ENCODE data around the gene HARS1.
"Not testable (repeated sequence)": the region's sequence is repeated elsewhere in the genome, so short reads cannot be mapped to it uniquely, and the experiment has no call there.

HARS1 gene

DNA sequence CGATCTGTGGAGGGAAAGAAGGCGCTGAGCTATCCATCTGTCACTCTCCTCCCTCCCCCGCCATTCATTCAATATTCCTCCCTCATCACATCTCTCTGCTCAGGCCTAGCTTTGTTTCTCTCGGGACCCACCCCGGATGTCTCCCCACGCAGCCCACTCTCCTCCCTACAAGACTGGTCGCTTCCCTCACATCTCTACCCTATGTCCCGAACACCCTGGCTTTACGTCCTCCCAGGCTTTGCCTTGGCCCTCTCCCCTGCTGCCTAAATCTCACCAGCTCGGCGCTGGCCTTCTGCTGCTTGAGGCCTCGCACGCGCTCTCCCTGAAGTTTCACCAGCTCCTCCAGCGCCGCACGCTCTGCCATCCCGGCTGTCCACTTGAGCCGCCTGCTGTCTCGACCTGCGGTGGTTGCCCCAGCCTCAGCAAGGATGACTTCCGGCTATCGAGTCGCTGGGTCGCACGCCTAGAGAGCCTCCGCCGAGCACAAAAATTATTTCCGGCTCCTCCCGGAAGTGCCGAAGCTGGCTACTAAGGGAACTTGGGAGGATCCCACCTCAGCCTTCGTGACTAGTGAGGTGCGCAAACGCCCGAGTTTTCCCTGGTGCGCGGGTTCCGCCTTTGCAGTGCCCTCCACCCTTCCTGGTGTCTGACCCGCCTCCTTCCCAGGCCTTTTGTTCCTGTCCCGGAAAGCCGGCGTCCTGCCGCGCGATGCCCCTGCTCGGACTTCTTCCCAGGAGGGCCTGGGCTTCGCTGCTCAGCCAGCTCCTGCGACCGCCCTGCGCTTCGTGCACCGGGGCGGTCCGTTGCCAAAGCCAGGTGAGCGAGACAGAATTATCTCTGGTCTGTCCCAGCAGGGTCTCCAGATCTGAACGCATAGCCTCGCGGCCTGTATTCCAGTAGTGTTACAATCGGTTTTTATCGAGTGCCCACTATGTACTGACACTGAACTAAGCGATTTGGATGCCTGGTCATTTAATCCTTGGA, at the start of gene HARS1, which contains the start of gene HARS2:
TSS of gene HARS1 (minus strand) at position 430 of the 984 bp plus-strand sequence. CDS start at position 364, 66 bp downstream.
TSS of gene HARS2 (plus strand) at position 515 of the 984 bp plus-strand sequence. CDS start at position 709, 194 bp downstream.
- DNase-seq (ENCODE audit: low read depth), result peak; percentile 93

DNA sequence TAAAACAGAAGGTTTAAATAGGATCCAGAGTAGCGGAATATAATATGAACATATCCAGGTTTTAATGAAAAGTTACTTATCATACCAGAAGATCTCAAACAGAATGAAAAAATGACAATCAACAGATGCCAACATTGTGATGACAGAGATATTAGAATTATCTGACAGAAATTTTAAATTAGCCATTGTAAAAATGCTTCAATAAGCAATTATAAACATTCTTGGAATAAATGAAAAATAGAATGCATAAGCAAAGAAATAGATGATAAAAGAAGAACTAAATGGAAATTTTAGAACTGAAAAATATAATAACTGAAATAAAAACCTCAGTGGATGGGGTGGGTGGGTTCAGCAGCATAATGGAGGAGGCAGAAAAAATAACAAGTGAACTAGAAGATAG, 46.3 kb upstream of the HARS1 start:
- no peak for DNase-seq (ENCODE audit: low read depth)

DNA sequence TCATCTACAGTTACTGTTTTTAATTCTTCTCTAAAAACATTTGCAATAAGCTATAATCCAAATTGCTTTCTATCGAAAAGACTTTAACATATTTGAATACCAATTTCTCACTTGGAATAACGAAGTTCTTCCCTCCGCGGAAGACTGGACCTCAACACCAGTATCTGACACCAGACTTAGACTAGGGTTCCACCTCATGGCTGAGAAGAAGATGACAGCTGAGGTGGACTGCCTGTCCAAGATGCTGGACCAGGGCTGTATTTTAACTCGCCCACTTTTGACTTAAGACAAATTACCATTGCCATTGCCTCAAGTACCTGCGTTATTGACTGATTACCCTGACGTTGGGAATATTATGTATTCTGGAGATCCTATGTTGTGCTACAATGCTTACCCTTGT, 43.2 kb upstream of the HARS1 start:
- peak; percentile 4 for DNase-seq (ENCODE audit: low read depth)

DNA sequence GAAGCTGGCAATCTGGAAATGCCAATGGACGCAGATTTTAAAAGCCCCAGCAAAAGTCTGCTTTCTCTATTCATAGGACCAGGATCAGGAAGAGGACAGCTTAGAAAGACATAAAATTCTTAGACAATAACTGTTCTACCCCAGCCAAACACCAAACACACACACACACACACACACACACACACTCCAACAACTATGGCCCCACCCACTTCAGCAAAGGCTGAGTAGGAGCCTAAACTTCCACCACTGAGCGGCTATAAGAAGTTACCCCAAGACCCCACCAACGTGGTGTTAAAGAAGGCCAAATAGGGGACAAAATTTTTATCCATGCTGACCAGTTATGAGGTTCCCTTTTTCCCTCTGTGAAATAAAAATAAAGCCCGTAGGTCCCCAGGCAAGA, 41.9 kb upstream of the HARS1 start:
- DNase-seq (ENCODE audit: low read depth), result no peak

DNA sequence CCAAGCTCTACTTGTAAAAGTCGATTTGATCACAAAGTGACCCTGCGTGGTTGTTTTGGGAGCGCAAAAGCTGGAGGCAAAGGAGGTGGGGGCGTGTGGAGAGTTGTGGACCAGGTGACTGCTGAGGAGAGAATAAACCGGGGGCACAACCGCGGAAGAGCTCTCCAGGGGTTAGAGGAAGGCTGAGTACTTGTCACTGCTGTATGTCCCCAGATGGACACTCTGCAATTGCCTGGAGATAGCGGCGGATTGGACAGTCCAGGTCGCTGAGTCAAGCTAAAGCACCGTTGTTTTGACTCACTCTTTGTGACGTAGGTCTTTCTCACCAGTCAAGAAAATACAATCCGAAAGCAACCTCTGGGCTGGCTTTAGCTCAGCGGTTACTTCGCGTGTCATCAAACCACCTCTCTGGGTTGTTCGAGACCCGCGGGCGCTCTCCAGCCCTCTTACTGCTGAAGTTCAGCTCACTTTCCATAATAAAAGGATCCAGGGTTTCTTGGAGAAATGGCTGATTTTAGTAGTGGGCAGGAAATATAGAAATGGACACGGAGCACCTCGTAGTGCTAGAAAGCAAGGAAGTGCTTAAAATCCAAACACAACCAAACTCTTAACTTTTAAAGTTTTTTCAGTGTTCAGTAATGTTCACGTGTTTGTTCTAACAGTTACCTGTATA, 34.8 kb upstream of the HARS1 start:
- DNase-seq (ENCODE audit: low read depth), result peak; percentile 78

GRCh38 chr5:140721395-140721794, 30.2 kb upstream of the HARS1 start:
- not testable (repeated sequence) for DNase-seq (ENCODE audit: low read depth)

DNA sequence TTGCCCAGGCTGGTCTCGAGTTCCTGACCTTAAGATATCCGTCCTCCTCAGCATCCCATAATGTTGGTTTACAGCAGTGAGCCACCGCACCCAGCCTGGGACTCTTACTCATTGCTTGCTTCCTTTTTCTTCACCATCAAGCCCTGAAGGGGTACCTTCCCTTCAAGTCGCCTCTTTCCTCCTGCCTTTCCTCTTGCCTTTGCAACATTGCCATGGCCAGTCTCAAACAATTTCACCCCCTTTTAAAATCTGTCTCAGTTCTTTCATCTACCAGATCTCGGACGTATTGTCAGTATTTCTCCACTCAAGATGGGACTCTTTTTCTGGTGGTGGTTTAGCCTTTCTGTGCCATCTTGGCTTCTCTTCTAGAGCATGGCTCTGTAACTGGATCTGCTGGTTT, 29.6 kb upstream of the HARS1 start:
- DNase-seq (ENCODE audit: low read depth), result not testable (repeated sequence)

DNA sequence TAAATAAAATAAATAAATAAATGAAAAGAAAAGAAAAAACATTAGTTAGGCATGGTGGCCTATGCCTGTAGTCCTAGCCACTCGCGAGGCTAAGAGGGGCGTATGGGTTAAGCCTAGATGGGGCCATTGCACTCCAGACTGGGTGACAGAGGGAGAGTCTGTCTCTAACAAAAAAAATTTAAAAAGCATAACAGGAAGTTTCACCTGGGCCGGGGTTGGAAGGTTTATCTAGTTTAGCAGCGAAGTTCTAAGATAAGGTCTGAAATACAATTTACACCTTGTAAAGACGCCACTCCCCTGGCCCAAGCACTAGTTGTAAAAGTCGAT, 27.1 kb upstream of the HARS1 start:
- no peak for DNase-seq (ENCODE audit: low read depth)

DNA sequence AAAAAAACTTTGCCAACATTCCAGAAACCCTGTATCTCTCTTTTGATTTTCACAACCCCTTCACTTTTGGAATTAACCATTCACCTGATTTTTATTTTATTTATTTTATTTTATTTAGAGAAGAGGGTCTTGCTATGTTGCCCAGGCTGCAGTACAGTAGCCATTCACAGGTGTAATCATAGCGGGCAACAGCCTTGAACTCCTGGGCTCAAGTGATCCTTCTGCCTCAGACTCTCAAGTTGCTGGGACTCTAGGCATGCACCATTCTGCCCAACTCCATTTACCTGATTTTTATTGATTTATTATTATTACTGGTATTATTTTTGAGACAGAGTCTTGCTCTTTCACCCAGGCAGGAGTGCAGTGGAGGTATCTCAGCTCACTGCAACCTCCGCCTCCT, 25.1 kb upstream of the HARS1 start:
- not testable (repeated sequence) for DNase-seq (ENCODE audit: low read depth)

DNA sequence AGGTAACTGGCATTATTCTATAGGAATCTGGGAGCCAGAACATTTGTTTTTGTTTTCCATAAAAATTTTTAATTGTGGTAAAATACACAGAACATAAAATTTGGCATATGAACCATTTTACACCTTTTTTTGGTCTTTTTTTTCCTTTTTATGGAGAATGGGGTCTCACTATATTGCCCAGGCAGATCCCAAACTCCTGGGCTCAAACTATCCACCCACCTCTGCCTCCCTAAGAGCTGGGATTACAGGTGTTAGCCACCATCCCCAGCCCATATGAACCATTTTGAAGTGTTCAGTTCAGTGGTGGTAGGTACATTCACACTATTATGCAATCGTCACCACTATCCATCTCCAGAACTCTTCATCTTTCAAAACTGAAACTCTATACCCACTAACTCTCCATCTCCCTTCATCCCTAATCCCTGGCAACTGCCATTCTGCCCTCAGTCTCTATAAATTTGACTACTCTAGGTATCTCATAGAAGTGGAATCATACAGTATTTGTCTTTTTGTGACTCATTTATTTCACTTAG, 22.5 kb upstream of the HARS1 start:
- DNase-seq (ENCODE audit: low read depth), result no peak

DNA sequence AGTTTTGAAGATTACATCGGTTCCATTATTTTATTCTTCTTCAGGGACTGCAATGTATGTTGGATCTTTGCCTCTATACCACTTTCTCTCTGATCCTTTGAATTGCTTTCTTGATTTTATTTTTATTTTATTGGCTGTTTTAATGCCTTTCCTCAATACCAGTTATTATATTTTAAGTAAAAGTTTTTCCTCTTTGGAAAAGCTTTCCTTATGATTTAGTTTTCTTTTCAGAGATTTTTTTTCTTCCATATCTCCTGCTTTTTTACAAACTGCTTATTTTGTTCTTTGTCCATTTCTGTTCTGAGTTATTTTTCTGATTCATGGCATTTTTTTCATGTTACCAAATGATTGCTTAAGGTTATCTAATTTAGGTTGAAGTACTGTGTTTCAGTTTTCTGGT, 20.6 kb upstream of the HARS1 start:
- no peak for DNase-seq (ENCODE audit: low read depth)

DNA sequence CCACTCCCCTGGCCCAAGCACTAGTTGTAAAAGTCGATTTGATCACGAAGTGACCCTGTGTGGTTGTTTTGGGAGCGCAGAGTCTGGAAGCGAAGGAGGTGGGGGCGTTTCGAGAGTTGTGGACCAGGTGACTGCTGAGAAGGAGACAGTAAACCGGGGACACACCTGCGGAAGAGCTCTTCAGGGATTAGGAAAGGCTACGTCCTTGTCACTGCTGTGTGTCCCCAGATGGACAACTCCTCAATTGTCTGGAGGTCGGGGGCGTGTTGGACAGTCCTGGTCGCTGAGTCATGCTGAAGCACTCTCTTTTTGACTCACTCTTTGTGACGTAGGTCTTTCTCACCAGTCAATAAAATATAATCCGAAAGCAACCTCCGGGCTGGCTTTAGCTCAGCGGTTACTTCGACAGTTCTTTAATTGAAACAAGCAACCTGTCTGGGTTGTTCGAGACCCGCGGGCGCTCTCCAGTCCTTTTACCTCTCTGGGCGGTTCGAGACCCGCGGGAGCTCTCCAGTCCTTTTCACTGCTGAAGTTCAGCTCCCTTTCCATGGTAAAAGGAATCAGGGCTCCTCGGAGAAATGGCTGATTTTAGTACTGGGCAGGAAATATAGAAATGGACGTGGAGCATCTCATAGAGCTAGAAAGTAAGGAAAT, 19.9 kb upstream of the HARS1 start:
- peak; percentile 95 for DNase-seq (ENCODE audit: low read depth)

GRCh38 chr5:140708787-140709186, 17.6 kb upstream of the HARS1 start:
- not testable (repeated sequence) for DNase-seq (ENCODE audit: low read depth)

DNA sequence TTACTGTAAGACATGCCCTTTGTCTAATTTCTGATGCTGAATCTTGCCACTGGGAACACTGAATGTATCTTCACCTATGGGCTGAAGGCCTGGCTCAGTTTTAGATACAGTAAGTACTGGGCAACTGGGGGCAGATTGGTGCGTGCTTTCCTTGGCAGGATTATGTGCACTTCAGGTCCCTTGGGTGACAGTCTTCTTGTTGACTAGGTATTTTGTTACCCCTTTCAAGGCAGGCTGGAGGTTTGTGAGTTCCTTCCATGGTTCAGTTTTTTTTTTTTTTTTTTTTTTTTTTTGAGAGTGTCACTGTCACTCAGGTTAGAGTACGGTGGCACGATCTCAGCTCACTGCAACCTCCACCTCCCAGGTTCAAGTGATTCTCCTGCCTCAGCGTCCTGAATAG, 16.6 kb upstream of the HARS1 start:
- DNase-seq (ENCODE audit: low read depth), result no peak

DNA sequence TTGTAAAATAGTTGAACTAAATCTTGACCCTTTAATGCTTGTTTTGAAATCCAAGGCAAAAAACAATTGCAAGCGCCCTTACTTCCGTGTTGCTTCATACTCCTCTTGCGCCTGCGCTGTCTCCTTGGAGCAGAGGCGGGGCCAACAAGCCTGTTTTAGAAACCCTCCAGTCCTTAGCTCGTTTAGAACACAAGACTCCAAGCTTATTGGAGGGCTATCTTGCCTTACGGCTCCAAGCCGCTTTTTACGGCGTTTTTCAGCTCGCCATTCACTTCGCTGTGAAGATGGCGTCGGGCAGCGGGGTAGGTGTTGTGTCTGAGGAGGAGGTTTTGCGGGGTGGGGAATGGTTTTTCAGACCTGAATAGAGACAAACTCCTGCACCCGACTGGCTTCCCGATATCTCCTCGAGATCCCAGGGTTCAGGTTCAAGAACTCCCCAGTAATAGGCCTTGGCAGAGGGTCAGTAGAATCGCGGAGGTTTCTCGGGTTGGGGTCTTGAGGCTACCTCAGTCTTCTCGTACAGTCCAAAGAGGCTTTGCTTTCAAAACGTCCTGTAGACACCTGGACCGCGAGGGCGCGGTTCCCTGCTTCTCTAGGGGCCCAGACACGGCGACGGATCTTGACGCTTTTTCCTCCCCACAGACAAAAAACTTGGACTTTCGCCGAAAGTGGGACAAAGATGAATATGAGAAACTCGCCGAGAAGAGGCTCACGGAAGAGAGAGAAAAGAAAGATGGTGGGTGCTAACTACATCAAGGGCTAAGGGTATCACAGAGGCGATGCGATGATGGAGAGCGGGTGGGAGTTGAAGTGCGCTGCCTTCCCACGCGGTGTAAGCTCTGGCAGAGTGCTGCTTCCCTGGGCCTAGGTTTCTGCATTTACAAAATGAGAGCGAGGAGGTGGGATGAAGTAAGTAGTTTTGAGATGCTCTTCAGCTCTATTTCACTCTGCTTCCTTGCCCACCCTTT, 9.3 kb upstream of the HARS1 start, which contains the start of gene ZMAT2:
TSS of gene ZMAT2 (plus strand) at position 271 of the 968 bp plus-strand sequence. CDS start at position 285, 14 bp downstream.
- DNase-seq (ENCODE audit: low read depth), result peak; percentile 99

GRCh38 chr5:140696891-140697492, 5.8 kb upstream of the HARS1 start:
- no peak for DNase-seq (ENCODE audit: low read depth)

DNA sequence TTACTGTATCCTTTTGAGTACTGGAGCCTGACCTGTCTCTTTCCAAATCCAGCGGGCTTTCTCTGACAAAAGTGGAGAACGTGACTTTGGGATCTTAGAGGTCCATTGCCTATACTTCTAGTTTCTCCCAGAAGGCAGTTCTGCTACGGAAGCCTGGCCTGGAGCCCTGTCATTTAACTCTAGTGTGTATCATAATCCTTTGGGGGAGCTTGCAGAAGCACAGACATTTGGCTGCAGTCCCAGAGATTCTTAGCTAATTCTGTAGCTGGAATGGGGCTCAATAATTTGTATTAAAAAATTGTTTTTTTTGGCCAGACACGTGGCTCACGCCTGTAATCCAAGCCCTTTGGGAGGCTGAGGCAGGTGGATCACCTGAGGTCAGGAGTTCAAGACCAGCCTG, 3.1 kb upstream of the HARS1 start:
- no peak for DNase-seq (ENCODE audit: low read depth)

GRCh38 chr5:140690376-140690932, 716 bp downstream of the HARS1 start:
- no peak for DNase-seq (ENCODE audit: low read depth)

DNA sequence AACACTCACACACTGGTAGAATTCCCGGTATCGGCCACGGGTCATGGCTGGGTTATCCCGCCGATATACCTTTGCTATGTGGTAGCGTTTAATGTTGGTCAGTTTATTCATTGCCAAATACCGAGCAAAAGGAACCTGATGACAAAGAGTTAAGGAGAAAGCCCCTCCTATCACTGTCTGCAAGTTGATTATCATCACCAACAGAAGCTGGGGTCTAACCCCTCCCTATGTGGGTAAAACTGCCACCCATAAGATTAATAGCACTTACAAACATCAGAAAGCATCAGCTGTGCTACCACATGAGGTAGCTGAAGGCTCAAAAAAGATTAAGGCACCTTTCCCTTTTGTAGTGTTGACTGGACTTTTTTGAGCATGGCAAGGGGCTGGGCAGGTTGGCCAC, 12.2 kb downstream of the HARS1 start:
- DNase-seq (ENCODE audit: low read depth), result no peak

- DNase-seq (ENCODE audit: low read depth), result no peak
Observed at GRCh38 chr5:140677947-140678346, 13.2 kb downstream of the HARS1 start.

Measured in stromal cell of bone marrow (primary cell).